ENCODE data around the gene DGKD. TPM values are rescaled to one million over a fixed set of nuclear protein-coding genes. Genes with fewer than 3 reads are reported as not detected.

The DGKD gene
- total RNA-seq, 1 experiment from 2014 or later = 105 TPM

DNA sequence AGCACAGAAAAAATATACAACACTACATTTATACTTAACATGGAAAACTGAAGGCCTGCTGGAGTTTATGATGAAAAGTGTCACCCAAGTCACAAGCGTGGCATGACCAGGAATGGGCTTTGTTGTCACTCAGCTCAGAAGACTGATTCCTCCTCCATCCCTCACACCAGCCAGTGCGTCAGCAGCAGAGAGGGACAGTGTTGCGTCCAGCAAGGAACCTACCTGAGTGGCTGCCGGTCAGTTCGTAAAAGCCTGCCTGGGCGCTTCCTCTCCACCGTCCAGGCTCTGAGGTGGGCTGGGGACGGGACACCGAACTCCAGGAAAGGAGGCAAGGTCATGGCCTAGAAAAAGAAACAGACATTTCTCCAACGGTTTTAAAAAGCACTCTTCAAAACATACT lies 134.8 kb downstream of the DGKD start:
- intact Hi-C loops (cut with micrococcal nuclease; ENCODE audit: unreplicated experiment) = no loop called here
- no peaks in the 10 kb centered on the region for H3K27me3 Mint-ChIP-seq (ENCODE audit: insufficient read depth, unreplicated experiment)
- CTCF ChIA-PET = no interaction called here
- H3K4me1 Mint-ChIP-seq (ENCODE audit: low read depth, unreplicated experiment) = peaks cover 18% of the 10 kb centered on the region
- Histone ChIP-seq H3K36me3 (ENCODE audit: control insufficient read depth, insufficient read depth, low read length) (no peaks in the 10 kb centered on the region), H3K9me3 (no peaks in the 10 kb centered on the region), H3K27me3 (replicated peaks; ENCODE audit: control insufficient read depth, insufficient read depth, low read length) (no peaks in the 10 kb centered on the region), H3K4me3 (ENCODE audit: low read depth, low read length) (no peak overlapping the region), H3K4me1 (peaks cover 38% of the 10 kb centered on the region)
- no peak overlapping the region for H3K4me3 Mint-ChIP-seq (ENCODE audit: unreplicated experiment)
- H3K9me3 Mint-ChIP-seq (ENCODE audit: unreplicated experiment) = no peaks in the 10 kb centered on the region
- BruUV-seq (replicated peaks) = no TSS peak
- POLR2A ChIA-PET = no interaction called here
- no peak overlapping the region for H3K27ac Mint-ChIP-seq (ENCODE audit: unreplicated experiment)
- no peak for DNase-seq
- TF ChIP-seq, protein P1, sequence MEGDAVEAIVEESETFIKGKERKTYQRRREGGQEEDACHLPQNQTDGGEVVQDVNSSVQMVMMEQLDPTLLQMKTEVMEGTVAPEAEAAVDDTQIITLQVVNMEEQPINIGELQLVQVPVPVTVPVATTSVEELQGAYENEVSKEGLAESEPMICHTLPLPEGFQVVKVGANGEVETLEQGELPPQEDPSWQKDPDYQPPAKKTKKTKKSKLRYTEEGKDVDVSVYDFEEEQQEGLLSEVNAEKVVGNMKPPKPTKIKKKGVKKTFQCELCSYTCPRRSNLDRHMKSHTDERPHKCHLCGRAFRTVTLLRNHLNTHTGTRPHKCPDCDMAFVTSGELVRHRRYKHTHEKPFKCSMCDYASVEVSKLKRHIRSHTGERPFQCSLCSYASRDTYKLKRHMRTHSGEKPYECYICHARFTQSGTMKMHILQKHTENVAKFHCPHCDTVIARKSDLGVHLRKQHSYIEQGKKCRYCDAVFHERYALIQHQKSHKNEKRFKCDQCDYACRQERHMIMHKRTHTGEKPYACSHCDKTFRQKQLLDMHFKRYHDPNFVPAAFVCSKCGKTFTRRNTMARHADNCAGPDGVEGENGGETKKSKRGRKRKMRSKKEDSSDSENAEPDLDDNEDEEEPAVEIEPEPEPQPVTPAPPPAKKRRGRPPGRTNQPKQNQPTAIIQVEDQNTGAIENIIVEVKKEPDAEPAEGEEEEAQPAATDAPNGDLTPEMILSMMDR (IDR thresholded peaks at IDR 0.05; ENCODE audit: insufficient read depth in 1 of 2, low read depth in 1 of 2, low read length in 1 of 2, severe bottlenecking in 1 of 2, unreplicated experiment in 1 of 2) = no peak
- H3K36me3 Mint-ChIP-seq (ENCODE audit: insufficient read depth, unreplicated experiment) = peaks cover 34% of the 10 kb centered on the region

DNA sequence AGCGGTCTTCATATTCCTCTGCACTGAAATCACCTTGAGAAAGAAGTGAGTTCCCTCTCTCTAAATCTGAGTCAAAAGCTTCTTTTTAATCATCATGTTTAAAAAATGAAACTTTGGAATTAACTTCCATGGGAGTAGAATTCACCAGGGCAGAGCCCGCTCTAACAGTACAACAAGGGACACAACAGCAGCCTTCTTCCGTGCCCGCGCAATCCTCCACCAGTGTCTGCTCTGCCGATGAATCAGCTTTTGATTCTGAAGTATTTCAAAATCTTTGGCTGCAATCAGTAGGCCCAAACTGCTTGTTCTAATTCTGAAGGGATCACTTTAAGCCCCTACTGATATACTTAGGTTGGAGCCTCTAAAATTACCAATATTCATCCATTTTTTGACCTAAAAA lies 135.4 kb downstream of the DGKD start:
- no peaks in the 10 kb centered on the region for H3K27me3 ChIP-seq (replicated peaks; ENCODE audit: control insufficient read depth, insufficient read depth, low read length)
- H3K27ac Mint-ChIP-seq (ENCODE audit: unreplicated experiment) = no peak overlapping the region
- peaks cover 38% of the 10 kb centered on the region for H3K4me1 ChIP-seq
- TF ChIP-seq, protein P1 (IDR thresholded peaks at IDR 0.05; ENCODE audit: insufficient read depth in 1 of 2, low read depth in 1 of 2, low read length in 1 of 2, severe bottlenecking in 1 of 2, unreplicated experiment in 1 of 2) = no peak
- H3K27me3 Mint-ChIP-seq (ENCODE audit: insufficient read depth, unreplicated experiment) = no peaks in the 10 kb centered on the region
- no peak for DNase-seq
- ChIA-PET POLR2A (no interaction called here), CTCF (no interaction called here)
- H3K9me3 ChIP-seq = no peaks in the 10 kb centered on the region
- no peaks in the 10 kb centered on the region for H3K36me3 ChIP-seq (ENCODE audit: control insufficient read depth, insufficient read depth, low read length)
- no peaks in the 10 kb centered on the region for H3K9me3 Mint-ChIP-seq (ENCODE audit: unreplicated experiment)
- intact Hi-C loops (cut with micrococcal nuclease; ENCODE audit: unreplicated experiment) = no loop called here
- peaks cover 18% of the 10 kb centered on the region for H3K4me1 Mint-ChIP-seq (ENCODE audit: low read depth, unreplicated experiment)
- no peak overlapping the region for H3K4me3 Mint-ChIP-seq (ENCODE audit: unreplicated experiment)
- H3K36me3 Mint-ChIP-seq (ENCODE audit: insufficient read depth, unreplicated experiment) = peaks cover 28% of the 10 kb centered on the region
- no TSS peak for BruUV-seq (replicated peaks)
- no peak overlapping the region for H3K4me3 ChIP-seq (ENCODE audit: low read depth, low read length)

DNA sequence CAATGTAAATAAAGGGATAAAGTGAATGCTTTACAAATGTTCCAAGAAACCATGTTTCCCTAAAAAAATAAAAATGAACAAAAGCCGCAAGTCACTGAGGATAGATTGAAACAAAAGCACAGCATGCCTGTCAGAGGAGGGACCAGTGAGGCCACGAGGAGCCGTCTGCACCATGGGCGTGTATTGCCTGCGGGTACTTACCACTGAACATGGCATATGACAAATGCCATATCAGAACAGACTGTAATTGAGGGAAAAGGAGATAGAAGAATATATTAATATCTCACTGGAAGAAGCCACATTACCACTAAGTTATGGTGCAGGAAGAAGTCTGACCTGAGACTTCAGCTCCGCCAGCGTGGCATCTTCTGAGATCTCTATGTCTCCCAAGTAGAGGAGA lies 136.5 kb downstream of the DGKD start:
- Histone ChIP-seq H3K4me1 (peaks cover 34% of the 10 kb centered on the region), H3K9me3 (no peaks in the 10 kb centered on the region), H3K36me3 (ENCODE audit: control insufficient read depth, insufficient read depth, low read length) (no peaks in the 10 kb centered on the region), H3K4me3 (ENCODE audit: low read depth, low read length) (no peak overlapping the region), H3K27me3 (replicated peaks; ENCODE audit: control insufficient read depth, insufficient read depth, low read length) (no peaks in the 10 kb centered on the region)
- POLR2A ChIA-PET = no interaction called here
- no TSS peak for BruUV-seq (replicated peaks)
- intact Hi-C loops (cut with micrococcal nuclease; ENCODE audit: unreplicated experiment) = no loop called here
- CTCF ChIA-PET = no interaction called here
- Mint-ChIP-seq H3K9me3 (ENCODE audit: unreplicated experiment) (no peaks in the 10 kb centered on the region), H3K4me1 (ENCODE audit: low read depth, unreplicated experiment) (peaks cover 12% of the 10 kb centered on the region), H3K27me3 (ENCODE audit: insufficient read depth, unreplicated experiment) (no peaks in the 10 kb centered on the region), H3K36me3 (ENCODE audit: insufficient read depth, unreplicated experiment) (peaks cover 17% of the 10 kb centered on the region), H3K4me3 (ENCODE audit: unreplicated experiment) (no peak overlapping the region), H3K27ac (ENCODE audit: unreplicated experiment) (no peak overlapping the region)
- TF ChIP-seq, protein P1 (IDR thresholded peaks at IDR 0.05; ENCODE audit: insufficient read depth in 1 of 2, low read depth in 1 of 2, low read length in 1 of 2, severe bottlenecking in 1 of 2, unreplicated experiment in 1 of 2) = no peak
- DNase-seq = no peak

Data from Caco-2 (cell line).